ENCODE data around the gene FMC1.

Gene FMC1

GRCh38 chr7:139341058-139341775 is at the start of gene FMC1:
FMC1 (plus strand) TSS chr7:139341337; CDS start chr7:139341385, 48 bp downstream.
- H3K27ac ChIP-seq, result peak within 1 kb of the TSS; percentile 97
- TF ChIP-seq ZFX (IDR thresholded peaks at IDR 0.05), result peak; percentile 88
- no peak; the same call in 1 of the 2 replicates for TF ChIP-seq CTCF (conservative IDR thresholded peaks at IDR 0.05)

GRCh38 chr7:139292821-139293220 is 48.3 kb upstream of the FMC1 start:
- no peak for TF ChIP-seq ZFX (IDR thresholded peaks at IDR 0.05)
- no peak for TF ChIP-seq CTCF (conservative IDR thresholded peaks at IDR 0.05)
- H3K27ac ChIP-seq, result no peak overlapping the region

GRCh38 chr7:139293534-139293933 is 47.6 kb upstream of the FMC1 start:
- no peak overlapping the region for H3K27ac ChIP-seq
- TF ChIP-seq ZFX (IDR thresholded peaks at IDR 0.05) (no peak), CTCF (conservative IDR thresholded peaks at IDR 0.05) (no peak)

- H3K27ac ChIP-seq, result no peak overlapping the region
- TF ChIP-seq ZFX (IDR thresholded peaks at IDR 0.05), result no peak
- TF ChIP-seq CTCF (conservative IDR thresholded peaks at IDR 0.05), result no peak
These were observed 46.9 kb upstream of the FMC1 start for GRCh38 chr7:139294241-139294640.

- TF ChIP-seq ZFX (IDR thresholded peaks at IDR 0.05), result no peak
- TF ChIP-seq CTCF (conservative IDR thresholded peaks at IDR 0.05), result no peak
- H3K27ac ChIP-seq, result no peak overlapping the region
These were observed 46.1 kb upstream of the FMC1 start for GRCh38 chr7:139294951-139295575.

- H3K27ac ChIP-seq, result no peak overlapping the region
- TF ChIP-seq CTCF (conservative IDR thresholded peaks at IDR 0.05), result no peak
- TF ChIP-seq ZFX (IDR thresholded peaks at IDR 0.05), result no peak
These were observed 43.3 kb upstream of the FMC1 start for GRCh38 chr7:139297795-139298194.

- H3K27ac ChIP-seq, result no peak overlapping the region
- TF ChIP-seq ZFX (IDR thresholded peaks at IDR 0.05) (no peak), CTCF (conservative IDR thresholded peaks at IDR 0.05) (no peak)
These were observed 41.8 kb upstream of the FMC1 start for GRCh38 chr7:139299296-139299695.

Measured in C4-2B (cell line).